ENCODE results near the gene TBC1D7.

Gene TBC1D7

DNA sequence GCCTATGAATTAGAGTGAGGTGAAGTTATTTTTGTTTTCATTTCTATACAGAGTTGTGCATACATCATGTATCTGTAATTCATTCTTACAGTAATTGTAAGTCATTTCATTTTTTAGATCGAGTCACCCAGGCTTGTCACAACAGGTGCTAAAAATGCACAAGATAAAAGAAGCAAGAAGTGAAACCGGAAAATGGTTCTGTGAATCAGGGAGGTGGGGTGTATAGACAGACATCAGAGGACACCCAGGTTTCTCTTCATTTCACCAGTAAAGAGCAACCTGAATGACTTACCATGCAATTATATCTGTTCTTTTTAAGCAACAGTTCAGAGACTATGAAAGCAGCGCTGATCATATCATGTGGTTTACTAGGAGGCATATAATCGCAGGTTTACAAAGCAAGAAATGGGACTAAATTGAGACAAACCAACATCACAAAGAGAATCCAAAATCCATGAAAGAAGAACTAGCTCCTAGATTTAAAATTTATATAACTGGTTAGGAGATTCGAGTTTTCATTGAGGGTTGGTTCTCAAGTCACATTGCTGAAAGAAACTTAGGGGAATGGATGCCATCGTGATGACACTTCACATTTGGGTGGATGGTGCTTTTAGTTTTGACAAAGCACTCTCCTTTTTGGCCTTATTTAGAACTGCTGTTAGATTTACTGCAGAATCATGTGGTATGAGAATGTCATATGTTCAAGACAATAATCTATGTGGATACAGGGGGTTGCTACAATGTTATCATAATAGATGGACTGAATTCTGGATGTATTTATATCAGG, 27.9 kb upstream of the TBC1D7 start:
- TF ChIP-seq ZFX (IDR thresholded peaks at IDR 0.05) = no peak
- TF ChIP-seq, protein P1, sequence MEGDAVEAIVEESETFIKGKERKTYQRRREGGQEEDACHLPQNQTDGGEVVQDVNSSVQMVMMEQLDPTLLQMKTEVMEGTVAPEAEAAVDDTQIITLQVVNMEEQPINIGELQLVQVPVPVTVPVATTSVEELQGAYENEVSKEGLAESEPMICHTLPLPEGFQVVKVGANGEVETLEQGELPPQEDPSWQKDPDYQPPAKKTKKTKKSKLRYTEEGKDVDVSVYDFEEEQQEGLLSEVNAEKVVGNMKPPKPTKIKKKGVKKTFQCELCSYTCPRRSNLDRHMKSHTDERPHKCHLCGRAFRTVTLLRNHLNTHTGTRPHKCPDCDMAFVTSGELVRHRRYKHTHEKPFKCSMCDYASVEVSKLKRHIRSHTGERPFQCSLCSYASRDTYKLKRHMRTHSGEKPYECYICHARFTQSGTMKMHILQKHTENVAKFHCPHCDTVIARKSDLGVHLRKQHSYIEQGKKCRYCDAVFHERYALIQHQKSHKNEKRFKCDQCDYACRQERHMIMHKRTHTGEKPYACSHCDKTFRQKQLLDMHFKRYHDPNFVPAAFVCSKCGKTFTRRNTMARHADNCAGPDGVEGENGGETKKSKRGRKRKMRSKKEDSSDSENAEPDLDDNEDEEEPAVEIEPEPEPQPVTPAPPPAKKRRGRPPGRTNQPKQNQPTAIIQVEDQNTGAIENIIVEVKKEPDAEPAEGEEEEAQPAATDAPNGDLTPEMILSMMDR (conservative IDR thresholded peaks at IDR 0.05) = no peak
- H3K27ac ChIP-seq = no peak overlapping the region

DNA sequence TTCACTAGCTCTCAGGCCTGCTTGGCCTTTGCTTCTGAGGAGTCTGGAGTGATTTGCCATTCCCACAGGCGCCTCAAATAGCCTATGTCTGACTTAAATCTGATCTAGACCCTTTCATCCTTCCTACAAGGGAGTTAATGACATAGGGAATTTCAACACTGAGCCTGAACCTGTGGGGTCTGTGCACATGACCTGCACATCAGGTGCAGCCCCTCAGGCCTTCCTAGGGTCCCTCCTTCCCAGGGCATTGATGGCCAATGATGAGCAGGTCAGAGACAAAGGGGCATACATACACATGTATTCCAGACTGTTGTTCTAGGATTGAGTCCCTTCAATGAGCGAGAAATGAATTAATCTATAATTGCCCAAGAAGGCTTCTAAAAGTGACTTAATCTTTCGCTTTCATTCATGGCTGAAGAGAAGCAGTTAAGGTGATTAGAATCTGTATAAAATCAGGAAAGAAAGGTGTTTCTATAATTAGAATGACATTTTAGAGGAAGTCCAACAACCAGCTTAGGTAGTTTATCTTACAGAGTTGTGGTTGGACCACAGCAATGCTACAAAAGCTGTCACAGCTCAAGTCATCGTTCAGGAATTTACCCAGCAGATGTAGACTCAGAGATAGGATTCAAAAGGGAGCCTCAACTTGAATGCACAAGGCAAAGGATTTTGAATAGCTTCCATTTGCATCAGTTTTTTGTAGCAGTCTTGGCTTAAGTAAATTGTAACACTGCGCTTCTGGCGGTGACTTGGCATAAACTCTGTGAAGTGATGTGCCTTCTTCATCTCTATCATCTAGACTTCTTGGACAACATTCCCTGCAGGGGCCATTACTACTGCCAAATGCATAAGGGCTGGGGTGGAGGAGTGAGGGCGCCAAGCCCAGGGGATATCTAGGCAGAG, 27.0 kb upstream of the TBC1D7 start:
- H3K27ac ChIP-seq = no peak overlapping the region

DNA sequence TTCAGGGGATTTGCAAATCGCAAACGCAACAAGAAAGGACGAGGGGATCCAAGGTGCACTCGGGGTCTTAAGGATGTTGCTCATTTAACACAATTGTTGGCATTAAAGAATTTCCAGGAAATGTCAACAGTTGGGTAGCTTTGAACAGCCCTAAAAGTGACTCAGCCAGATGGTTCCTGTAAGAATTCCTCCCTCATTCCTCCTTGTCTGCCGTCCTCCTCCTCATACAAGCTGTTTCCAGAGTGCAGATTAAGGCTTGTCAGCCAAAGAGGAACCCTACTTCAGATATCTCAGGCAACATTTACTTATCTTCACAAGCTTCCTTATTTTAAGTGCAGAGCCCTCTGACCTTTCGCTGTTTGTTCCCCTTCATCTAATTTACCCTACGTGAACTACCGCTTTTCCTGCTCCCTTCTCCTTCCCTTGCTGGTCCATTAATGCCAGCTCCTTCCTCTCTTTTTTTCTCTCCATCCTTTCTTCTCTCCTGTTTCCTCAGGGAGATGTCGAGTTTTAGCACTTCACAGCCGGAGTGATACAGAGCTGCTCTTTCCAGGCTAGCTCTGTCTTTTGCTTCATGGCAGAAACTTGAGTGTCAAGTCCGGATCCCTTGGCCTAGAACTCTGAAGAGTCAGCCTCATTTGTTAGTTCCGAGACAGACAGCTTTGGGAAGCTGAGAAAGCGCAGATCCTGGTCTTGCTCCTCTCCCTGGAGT, 26.1 kb upstream of the TBC1D7 start:
- H3K27ac ChIP-seq = no peak overlapping the region
- TF ChIP-seq ZFX (IDR thresholded peaks at IDR 0.05) = no peak

More for the DNA sequence above, 27.0 kb upstream of the TBC1D7 start:
- TF ChIP-seq, protein P1 (conservative IDR thresholded peaks at IDR 0.05) = no peak
- TF ChIP-seq ZFX (IDR thresholded peaks at IDR 0.05) = no peak

DNA sequence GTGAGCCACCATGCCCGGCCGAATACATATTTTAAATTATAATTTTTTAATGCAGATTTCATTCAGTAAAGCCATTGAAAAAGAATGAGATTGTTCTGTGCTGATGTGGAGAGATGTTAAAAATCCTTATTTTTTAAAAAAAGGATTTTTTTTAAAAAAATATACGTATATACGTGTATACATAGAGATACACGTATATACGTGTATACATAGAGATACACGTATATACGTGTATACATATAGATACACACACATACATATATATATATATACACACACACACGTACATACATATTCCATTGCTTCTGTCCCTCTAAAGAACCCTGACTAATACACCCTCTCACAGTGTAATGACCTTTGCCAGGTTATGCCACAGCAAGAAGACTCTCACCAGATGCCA, 23.8 kb upstream of the TBC1D7 start:
- no peak overlapping the region for H3K27ac ChIP-seq
- no peak for TF ChIP-seq ZFX (IDR thresholded peaks at IDR 0.05)
- TF ChIP-seq, protein P1 (conservative IDR thresholded peaks at IDR 0.05) = no peak

DNA sequence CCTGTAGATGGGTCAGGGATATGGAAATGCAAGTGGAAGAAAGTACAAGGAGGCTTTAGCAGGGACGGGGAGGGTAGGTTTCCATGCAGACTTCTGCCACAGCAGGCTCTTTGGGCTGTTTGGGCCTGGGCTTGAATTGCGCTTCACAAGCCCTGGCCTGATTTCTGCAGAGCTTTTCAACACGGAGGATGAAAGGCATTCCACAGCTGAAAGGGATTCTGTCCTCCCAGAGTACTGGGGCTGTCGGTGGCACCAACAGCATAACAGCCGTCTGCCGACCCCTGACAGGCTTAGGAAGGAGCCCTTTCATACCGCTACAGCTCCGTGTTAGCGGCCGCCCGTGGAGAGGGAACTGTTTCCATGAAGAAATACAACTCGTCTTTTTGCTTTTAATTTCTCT, 22.9 kb upstream of the TBC1D7 start:
- H3K27ac ChIP-seq = no peak overlapping the region
- TF ChIP-seq ZFX (IDR thresholded peaks at IDR 0.05) = no peak
- TF ChIP-seq, protein P1 (conservative IDR thresholded peaks at IDR 0.05) = no peak

DNA sequence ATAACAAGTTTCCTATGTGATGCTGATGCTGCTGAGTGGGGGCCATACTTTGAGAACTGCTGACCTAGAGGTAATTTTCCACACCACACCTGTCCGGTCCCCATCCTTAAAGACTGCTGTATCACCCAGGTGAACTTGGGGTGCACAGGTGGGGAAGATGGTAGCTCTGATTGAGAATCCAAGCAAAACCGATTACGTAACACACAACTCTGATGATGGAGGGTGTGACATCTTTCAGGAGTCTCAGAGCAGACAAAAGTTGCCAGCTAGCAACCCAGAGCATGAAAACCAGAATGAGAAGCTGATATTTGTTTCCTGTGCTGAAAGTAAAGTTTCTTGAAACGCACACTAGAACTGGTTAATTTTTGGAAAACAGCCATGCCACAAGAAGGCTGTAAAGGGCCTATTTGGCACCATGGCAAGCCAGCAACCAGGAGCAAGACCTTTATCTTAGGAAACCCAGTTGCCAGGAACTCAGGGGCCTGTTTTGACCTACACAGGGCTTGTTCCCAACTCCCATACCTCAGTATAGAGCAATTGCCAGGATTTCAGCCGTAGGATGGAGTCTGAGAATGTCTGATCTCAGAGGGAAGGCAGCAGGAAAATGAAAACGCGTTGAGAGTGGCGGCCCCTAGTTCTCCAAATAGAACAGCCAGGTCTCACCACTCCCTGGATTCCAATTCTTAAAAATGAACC, 21.6 kb upstream of the TBC1D7 start:
- no peak overlapping the region for H3K27ac ChIP-seq
- TF ChIP-seq ZFX (IDR thresholded peaks at IDR 0.05) = no peak
- TF ChIP-seq, protein P1 (conservative IDR thresholded peaks at IDR 0.05) = no peak

Data from C4-2B (cell line).